ENCODE measurements around the gene TOPBP1.
"Not testable (repeated sequence)": the region's sequence is repeated elsewhere in the genome, so short reads cannot be mapped to it uniquely, and the experiment has no call there.

Gene TOPBP1

GRCh38 chr3:133691273-133692107, 29.7 kb upstream of the TOPBP1 start:
- Mint-ChIP-seq H3K27ac (no peak overlapping the region), H3K9me3 (ENCODE audit: low read depth) (no peaks in the 10 kb centered on the region), H3K36me3 (no peaks in the 10 kb centered on the region), H3K4me3 (no peak overlapping the region), H3K27me3 (no peaks in the 10 kb centered on the region), H3K4me1 (ENCODE audit: low read depth) (no peaks in the 10 kb centered on the region)

GRCh38 chr3:133677993-133678392, 16.3 kb upstream of the TOPBP1 start:
- not testable (repeated sequence) for H3K9me3 Mint-ChIP-seq (ENCODE audit: low read depth)

GRCh38 chr3:133676336-133677118, 14.8 kb upstream of the TOPBP1 start:
- H3K27ac Mint-ChIP-seq, result no peak overlapping the region
- peaks cover 43% of the 10 kb centered on the region for H3K27me3 Mint-ChIP-seq
- peaks cover 9% of the 10 kb centered on the region for H3K4me1 Mint-ChIP-seq (ENCODE audit: low read depth)
- no peaks in the 10 kb centered on the region for H3K9me3 Mint-ChIP-seq (ENCODE audit: low read depth)
- H3K4me3 Mint-ChIP-seq, result no peak overlapping the region
- H3K36me3 Mint-ChIP-seq, result peaks cover 3% of the 10 kb centered on the region

More at GRCh38 chr3:133677993-133678392, 16.3 kb upstream of the TOPBP1 start:
- not testable (repeated sequence) for H3K36me3 Mint-ChIP-seq; H3K4me3 Mint-ChIP-seq; H3K27ac Mint-ChIP-seq; H3K4me1 Mint-ChIP-seq (ENCODE audit: low read depth)
- H3K27me3 Mint-ChIP-seq, result peaks cover 44% of the 10 kb centered on the region

DNA sequence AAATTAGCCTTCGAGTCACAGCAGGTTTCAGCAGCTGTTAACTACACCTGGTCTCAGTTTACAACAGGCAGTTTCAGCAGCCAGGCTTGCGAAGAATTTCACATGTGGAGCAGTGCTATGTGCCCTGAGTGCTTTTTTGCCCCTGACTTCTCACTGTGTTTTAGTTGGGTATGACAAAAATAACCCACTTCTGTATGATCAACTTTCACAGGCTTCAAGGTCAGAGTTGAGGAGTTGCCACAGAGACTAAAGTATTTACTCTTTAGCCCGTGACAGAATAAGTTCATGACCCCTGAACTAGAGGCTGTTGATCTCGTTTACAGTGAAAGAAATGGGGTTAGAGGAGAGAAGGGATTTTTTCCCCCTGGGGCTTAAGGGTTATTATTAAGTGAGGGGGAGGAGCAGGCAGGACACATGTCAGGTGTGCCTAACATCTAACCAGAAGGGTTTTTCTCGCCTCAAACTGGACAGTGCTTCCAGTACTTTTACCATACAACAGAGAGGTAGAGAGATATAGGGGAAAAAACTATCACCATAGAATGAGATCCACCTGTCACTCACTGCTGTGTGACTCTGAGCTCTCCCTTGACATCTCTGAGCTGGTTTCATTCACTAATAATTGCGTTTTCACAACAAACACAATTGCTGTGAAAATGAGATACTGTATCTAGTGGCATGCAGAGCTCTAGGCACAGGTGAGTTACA, 14.0 kb upstream of the TOPBP1 start:
- H3K4me1 Mint-ChIP-seq (ENCODE audit: low read depth), result peaks cover 9% of the 10 kb centered on the region
- no peak overlapping the region for H3K27ac Mint-ChIP-seq
- no peaks in the 10 kb centered on the region for H3K9me3 Mint-ChIP-seq (ENCODE audit: low read depth)
- H3K4me3 Mint-ChIP-seq, result no peak overlapping the region
- peaks cover 43% of the 10 kb centered on the region for H3K27me3 Mint-ChIP-seq
- H3K36me3 Mint-ChIP-seq, result peaks cover 3% of the 10 kb centered on the region

DNA sequence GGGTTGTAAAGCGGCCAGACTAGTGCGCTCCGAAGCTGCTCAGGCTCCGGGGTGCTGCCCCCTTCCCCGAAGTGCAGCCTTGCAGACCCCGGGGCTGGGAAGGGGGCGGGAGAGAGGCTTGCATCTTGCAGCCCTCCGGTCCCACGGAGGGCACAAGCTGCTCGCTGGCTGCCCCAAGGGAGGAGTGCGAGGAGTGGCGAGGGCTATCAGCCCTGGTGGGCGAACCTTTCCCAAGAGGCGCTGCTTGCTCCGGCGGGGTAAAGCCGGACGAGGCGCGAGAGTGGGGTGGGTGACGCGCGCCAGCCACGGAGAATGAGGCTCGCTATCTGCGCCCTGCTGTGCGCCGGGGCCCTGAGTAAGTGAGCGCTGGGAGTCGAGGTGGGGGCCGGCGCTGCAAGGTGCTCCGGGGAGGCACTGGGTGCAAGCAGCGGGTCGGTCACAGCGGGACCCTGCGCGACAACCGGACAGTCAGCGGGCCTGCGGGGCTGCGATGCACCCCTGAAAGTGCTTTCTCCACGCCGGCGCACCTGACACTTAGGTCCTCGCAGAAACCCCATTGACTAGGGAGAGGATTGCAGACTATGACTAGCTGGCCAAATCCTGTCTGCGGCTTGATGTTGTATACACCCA, 12.7 kb upstream of the TOPBP1 start:
- H3K4me3 Mint-ChIP-seq, result no peak overlapping the region
- no peaks in the 10 kb centered on the region for H3K36me3 Mint-ChIP-seq
- no peak overlapping the region for H3K27ac Mint-ChIP-seq
- H3K9me3 Mint-ChIP-seq (ENCODE audit: low read depth), result no peaks in the 10 kb centered on the region
- peaks cover 35% of the 10 kb centered on the region for H3K27me3 Mint-ChIP-seq
- peaks cover 9% of the 10 kb centered on the region for H3K4me1 Mint-ChIP-seq (ENCODE audit: low read depth)

DNA sequence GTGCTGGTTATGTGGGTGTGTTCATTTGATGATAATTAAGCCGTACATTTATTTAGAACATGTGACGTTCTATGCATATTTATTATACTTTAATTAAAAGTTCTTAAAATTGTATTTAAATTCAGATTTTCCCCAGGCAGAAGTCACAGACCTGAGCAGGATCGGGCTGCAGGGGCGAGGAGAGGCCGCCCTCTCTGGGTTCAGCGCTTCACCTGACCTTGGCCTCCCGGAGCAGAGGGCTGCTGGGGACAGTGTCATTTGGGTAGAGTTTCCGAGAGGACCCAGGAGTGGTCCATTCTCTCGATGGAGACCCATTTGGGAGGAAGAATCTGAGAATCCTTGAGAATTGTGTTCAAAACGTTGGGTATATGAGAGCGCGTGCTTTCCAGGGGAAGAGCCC, 12.0 kb upstream of the TOPBP1 start:
- Mint-ChIP-seq H3K36me3 (no peaks in the 10 kb centered on the region), H3K27me3 (peaks cover 34% of the 10 kb centered on the region), H3K27ac (no peak overlapping the region), H3K9me3 (ENCODE audit: low read depth) (no peaks in the 10 kb centered on the region), H3K4me3 (no peak overlapping the region), H3K4me1 (ENCODE audit: low read depth) (peaks cover 9% of the 10 kb centered on the region)

GRCh38 chr3:133672461-133672860, 10.7 kb upstream of the TOPBP1 start:
- Mint-ChIP-seq H3K4me3 (no peak overlapping the region), H3K27me3 (peaks cover 24% of the 10 kb centered on the region), H3K27ac (no peak overlapping the region), H3K9me3 (ENCODE audit: low read depth) (no peaks in the 10 kb centered on the region), H3K36me3 (no peaks in the 10 kb centered on the region), H3K4me1 (ENCODE audit: low read depth) (peaks cover 9% of the 10 kb centered on the region)

GRCh38 chr3:133670525-133670995, 8.8 kb upstream of the TOPBP1 start:
- peaks cover 14% of the 10 kb centered on the region for H3K27me3 Mint-ChIP-seq
- peaks cover 4% of the 10 kb centered on the region for H3K4me1 Mint-ChIP-seq (ENCODE audit: low read depth)

DNA sequence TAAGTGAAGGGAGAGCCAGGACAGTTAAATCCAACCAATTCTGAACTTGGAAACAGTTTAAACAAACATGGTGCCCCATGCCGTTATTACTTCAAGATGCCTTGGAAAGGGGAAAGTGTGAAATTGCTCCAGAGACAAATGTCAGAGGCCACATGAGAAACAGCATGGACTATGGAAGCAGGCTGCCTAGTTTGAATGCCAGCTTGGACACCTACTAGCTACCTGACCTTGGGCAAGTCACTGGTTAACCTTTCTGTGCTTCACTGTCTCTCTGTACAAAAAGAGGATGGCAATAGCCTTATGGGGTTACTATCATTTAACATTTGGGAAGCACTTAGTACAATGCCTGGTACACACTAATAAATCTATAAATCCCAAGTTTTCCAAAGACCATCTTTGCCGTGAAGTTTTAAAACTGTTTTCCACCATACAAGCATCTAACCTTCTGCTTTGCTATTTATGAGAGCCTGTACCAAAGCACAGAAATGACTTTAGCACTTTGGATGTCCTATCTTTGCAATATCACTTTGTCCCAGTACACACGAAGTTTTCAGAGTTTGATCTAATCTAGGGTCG, 8.3 kb upstream of the TOPBP1 start:
- Mint-ChIP-seq H3K27ac (no peak overlapping the region), H3K9me3 (ENCODE audit: low read depth) (no peaks in the 10 kb centered on the region), H3K27me3 (peaks cover 14% of the 10 kb centered on the region), H3K4me1 (ENCODE audit: low read depth) (peaks cover 4% of the 10 kb centered on the region), H3K36me3 (no peaks in the 10 kb centered on the region), H3K4me3 (no peak overlapping the region)

More at GRCh38 chr3:133670525-133670995, 8.8 kb upstream of the TOPBP1 start:
- Mint-ChIP-seq H3K4me3 (no peak overlapping the region), H3K36me3 (no peaks in the 10 kb centered on the region), H3K27ac (no peak overlapping the region), H3K9me3 (ENCODE audit: low read depth) (no peaks in the 10 kb centered on the region)

- no peak overlapping the region for H3K27ac Mint-ChIP-seq
- no peaks in the 10 kb centered on the region for H3K9me3 Mint-ChIP-seq (ENCODE audit: low read depth)
- peaks cover 15% of the 10 kb centered on the region for H3K4me1 Mint-ChIP-seq (ENCODE audit: low read depth)
- H3K36me3 Mint-ChIP-seq, result peaks cover 2% of the 10 kb centered on the region
- H3K4me3 Mint-ChIP-seq, result no peak overlapping the region
- H3K27me3 Mint-ChIP-seq, result peaks cover 5% of the 10 kb centered on the region
Observed at GRCh38 chr3:133667118-133667517, 5.4 kb upstream of the TOPBP1 start.

- H3K27me3 Mint-ChIP-seq; H3K9me3 Mint-ChIP-seq (ENCODE audit: low read depth); H3K36me3 Mint-ChIP-seq; H3K4me3 Mint-ChIP-seq; H3K27ac Mint-ChIP-seq: not testable (repeated sequence)
- H3K4me1 Mint-ChIP-seq (ENCODE audit: low read depth), result peaks cover 23% of the 10 kb centered on the region
Observed at GRCh38 chr3:133665188-133665587, 3.4 kb upstream of the TOPBP1 start.

DNA sequence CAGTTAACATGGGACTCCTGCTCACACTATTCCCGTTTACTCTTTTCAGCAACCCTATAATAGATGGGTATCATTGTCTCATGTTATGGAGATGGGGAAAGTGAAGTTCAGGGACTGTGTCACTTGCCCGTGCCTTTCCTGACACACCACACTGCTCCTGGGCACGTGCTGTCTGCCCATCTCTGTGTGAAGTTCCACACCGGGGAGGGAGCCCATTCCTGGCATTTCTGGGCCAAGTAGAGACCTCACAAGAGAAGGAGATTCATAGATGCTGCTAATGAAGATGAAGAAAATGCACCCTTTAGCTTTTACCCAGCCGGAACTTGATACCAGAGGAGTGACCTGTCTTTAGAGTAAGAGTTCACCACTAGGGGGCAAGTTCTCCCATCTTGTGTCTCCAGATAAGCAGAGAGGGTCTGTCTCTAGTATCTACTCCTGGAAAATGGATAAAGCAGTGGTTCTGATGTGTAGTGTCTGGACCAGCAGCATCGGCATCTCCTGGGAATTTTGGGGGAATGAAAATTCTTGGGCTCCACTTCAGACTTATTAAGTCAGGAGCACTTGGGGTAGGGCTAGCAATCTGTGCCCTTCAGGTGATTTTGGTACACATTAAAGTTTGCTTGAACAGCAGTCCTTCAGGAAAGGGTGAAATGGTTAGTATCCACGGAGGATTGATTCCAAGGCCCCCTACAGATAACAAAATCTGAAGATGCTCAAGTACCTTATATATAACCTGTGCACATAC, 2.0 kb upstream of the TOPBP1 start:
- Mint-ChIP-seq H3K9me3 (ENCODE audit: low read depth) (no peaks in the 10 kb centered on the region), H3K27me3 (no peaks in the 10 kb centered on the region), H3K27ac (peak overlapping the region; percentile 77), H3K36me3 (peaks cover 7% of the 10 kb centered on the region), H3K4me3 (peak overlapping the region; percentile 65), H3K4me1 (ENCODE audit: low read depth) (peaks cover 34% of the 10 kb centered on the region)

DNA sequence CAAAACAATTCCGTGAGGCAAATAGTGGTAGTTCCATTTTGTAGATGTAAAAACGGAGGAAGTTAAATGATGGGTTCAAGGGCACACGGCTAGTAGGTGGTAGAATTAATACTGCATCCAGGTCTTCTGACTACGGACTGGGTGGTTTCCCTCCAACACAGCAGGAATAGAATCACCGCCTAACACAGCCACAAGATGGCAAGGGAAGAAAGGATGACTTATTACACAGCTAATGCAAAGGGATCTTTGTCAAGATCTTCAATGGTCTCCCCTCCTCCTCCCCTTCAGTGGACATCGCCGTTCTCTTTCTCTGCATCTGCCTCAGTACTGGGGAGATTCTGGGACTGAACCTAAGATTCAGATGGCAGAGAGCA, 524 bp upstream of the TOPBP1 start:
- H3K4me1 Mint-ChIP-seq (ENCODE audit: low read depth), result peaks cover 34% of the 10 kb centered on the region
- H3K27ac Mint-ChIP-seq, result peak overlapping the region; percentile 97
- no peaks in the 10 kb centered on the region for H3K27me3 Mint-ChIP-seq
- peaks cover 7% of the 10 kb centered on the region for H3K36me3 Mint-ChIP-seq
- H3K9me3 Mint-ChIP-seq (ENCODE audit: low read depth), result no peaks in the 10 kb centered on the region
- H3K4me3 Mint-ChIP-seq, result peak overlapping the region; percentile 93

DNA sequence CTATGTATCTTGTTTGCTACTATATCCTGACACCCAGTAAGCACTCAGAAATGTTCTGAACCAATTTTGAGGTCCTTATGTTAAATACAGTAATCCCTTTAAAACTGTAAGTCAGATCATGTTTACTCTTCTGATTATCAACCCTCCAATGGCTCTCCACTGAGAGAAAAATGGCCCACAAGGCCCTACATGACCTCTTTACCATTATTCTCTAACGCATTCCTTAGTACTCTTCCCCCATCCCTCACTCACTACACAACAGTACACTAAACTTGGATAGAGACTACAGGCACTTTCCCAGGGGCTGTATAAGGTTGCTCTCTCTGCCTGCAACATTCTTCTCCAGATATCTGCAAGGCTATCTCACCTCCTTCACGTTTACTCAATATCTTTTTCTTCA, 1.9 kb downstream of the TOPBP1 start:
- peaks cover 7% of the 10 kb centered on the region for H3K36me3 Mint-ChIP-seq
- H3K27ac Mint-ChIP-seq, result peak overlapping the region; percentile 66
- peaks cover 34% of the 10 kb centered on the region for H3K4me1 Mint-ChIP-seq (ENCODE audit: low read depth)
- no peaks in the 10 kb centered on the region for H3K9me3 Mint-ChIP-seq (ENCODE audit: low read depth)
- no peaks in the 10 kb centered on the region for H3K27me3 Mint-ChIP-seq
- H3K4me3 Mint-ChIP-seq, result peak overlapping the region; percentile 94

Measured in activated naive CD8-positive, alpha-beta T cell (primary cell).